GM19193 (cell line): Measurements from ENCODE around the gene ORC6.

Source experiments
- POLR2A ChIP-seq: IDR thresholded peaks from 4 replicates; pipeline ENCODE4 v1.6.1; 2011; ENCODE audit not compliant: insufficient read depth, insufficient read length; ENCODE audit errors: extremely low read depth

ORC6 gene

DNA sequence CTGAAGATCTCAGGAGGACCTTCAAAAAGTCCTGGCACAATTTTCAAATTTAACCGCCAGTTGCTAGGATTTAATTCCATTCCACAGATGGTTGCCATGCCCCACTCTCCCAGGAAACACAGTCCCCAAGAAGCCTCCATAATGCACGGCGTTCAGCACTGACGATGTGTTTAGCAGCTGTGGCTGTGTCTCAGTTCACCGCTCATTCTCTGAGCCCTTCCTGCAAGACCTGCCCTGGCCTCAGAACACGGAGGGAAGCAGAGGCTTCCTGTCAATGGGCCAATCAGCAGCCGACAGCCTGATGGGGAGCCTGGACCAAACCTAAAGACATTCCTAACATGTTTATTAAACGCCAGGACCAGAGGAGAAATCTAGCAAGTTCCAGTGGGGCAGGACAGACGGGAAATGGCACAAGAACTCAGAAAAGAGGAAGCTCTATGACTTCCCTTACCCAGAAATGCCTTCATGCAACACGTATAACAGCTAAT is 53.8 kb downstream of the ORC6 start:
- TF ChIP-seq POLR2A: no peak

DNA sequence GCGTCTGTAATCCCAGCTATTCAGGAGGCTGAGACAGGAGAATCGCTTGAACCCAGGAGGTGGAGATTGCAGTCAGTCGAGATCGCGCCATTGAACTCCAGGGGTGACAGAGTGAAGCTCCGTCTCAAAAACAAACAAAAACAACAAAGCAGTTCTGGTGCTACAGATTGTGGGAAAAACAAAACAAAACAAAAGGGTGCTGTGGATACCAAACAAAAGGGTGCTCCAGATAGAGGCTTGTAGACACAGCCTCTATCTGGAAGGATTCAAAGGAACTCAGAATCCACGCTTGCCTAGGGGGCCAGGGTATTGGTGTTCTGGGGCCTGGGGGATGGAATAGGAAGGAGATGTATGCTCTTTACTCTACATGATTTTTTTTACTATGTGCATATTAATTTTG is 56.2 kb downstream of the ORC6 start:
- TF ChIP-seq POLR2A: no peak

DNA sequence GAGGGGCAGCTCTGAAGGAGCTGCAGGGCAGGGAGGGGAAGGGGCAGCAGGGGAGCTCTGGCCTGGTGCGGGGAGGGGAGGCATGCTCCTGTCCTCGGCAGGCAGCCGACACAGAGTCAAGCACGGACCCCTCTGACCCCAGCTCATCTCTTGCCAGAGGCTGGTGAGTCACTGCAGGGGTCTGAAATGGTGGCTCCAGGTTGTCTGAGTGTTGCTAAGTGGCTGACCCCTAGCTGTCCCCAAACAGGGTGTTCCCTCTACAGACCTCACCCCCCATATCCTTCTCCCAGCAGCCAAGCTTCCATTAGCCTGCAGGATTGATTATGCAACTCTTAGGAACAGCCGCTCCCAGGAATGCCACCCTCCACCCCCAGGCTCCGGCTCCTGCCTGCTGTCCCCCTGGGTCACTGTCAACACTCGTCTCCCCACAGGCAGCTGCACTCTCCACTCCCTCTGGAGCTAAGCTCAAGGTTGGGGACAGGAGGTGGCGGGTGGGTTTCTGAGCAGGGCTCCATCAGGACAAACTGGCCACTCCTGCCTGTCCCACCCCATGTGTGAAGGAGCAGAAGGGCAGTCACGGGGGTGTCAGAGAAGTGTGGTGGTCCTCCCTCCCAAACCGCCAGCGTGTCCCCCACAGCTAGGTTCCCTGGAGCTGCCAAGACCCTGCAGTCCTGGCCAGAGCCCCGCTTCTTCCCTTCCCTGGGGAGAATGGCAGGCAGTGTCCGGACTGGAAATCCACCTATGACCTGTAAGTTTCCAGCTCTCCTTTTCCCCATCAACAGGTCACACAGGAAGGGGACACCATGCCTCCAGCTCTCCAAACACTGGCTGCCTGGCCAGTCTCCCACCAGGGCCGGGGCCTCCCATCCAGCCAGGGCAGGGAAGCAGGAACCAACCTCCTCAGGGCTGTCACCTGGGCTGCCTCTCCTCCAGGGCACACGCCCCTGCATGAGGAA is 57.6 kb downstream of the ORC6 start:
- no peak for TF ChIP-seq POLR2A
